Neuron (in vitro differentiated cells): Measurements from ENCODE around the gene RFTN1.

Experiments used
- H2AFZ ChIP-seq: one replicate; pipeline ENCODE4 v1.6.1; 2013; ENCODE audit warnings: low read depth, mild to moderate bottlenecking, inconsistent platforms, low read length, moderate library complexity
- H3K27me3 ChIP-seq: one replicate; pipeline ENCODE4 v1.6.1; 2013; ENCODE audit warnings: low read length; ENCODE audit not compliant: insufficient read depth
- H3K36me3 ChIP-seq: one replicate; pipeline ENCODE4 v1.6.1; 2013; ENCODE audit warnings: low read length; ENCODE audit not compliant: insufficient read depth
- H3K4me1 ChIP-seq: one replicate; pipeline ENCODE4 v1.6.1; 2013; ENCODE audit warnings: low read length; ENCODE audit not compliant: insufficient read depth
- H3K4me3 ChIP-seq: 2 replicates; pipeline ENCODE4 v1.5.1; 2013; ENCODE audit warnings: mild to moderate bottlenecking, low read length, moderate library complexity
- H3K9me3 ChIP-seq: one replicate; pipeline ENCODE4 v1.6.1; 2013; ENCODE audit warnings: low read length

RFTN1 gene

DNA sequence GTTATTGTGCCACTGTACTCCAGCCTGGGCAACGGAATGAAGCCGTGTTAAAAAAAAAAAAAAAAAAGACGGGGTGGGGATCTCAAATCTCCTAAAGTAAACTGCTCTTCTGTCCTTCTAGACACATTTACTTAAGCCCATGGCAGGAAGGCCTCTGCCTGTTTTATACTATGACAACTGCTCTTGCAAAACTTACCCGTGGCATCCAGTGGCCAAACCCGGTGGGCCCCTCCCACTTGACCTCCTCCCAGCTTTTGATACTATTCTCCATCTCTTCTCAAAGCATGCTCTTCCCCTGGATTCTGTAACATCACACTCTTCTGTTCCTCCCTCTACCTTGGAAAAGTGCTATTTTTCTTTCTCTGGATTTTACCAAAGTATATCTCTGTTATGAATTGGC, 112.2 kb downstream of the RFTN1 start:
- Histone ChIP-seq H3K27me3 (no peaks in the 10 kb centered on the region), H2AFZ (no peak overlapping the region), H3K36me3 (no peaks in the 10 kb centered on the region), H3K4me1 (peaks cover 19% of the 10 kb centered on the region), H3K9me3 (no peaks in the 10 kb centered on the region), H3K4me3 (no peak overlapping the region)

DNA sequence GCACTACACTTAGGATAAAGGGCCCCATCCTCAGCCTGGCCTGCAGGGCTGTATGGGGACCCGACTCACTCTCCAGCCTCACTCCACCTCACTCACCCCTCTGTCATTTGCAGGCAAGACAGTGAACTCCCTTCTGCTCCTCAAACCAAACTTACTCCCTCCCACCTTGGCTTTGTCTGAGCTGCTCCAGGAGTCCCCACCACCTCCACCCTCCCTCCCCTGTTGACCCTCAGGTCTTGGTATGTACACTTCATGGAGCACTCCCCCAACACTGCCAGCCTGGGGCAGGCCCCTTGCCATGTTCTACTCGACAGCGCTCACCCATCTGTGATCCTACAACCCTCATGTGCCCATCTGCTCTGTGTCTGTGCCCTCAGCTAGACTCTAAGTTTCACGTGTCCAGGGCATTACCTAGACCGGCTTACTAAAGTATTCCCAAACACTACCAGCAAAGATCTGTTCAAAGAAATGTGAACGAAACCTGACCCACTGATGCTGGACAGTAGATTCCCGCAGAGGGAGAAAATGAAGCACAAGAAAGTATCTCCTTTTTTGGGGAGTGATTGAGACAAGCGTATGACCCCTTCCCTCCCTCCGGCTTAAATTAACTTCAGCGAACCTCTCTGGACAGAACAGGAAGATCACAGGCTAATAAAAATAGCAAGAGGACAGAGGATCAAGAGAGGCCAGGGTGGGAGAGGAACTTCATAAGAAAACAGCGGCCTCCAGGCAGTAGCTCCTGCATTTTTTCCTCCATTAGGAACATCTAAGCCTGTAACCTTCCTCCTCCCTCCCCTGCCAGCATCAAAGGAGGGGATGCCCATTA, 113.2 kb downstream of the RFTN1 start:
- Histone ChIP-seq H3K36me3 (no peaks in the 10 kb centered on the region), H3K9me3 (no peaks in the 10 kb centered on the region), H3K4me3 (no peak overlapping the region), H3K4me1 (peaks cover 13% of the 10 kb centered on the region), H3K27me3 (no peaks in the 10 kb centered on the region), H2AFZ (no peak overlapping the region)

DNA sequence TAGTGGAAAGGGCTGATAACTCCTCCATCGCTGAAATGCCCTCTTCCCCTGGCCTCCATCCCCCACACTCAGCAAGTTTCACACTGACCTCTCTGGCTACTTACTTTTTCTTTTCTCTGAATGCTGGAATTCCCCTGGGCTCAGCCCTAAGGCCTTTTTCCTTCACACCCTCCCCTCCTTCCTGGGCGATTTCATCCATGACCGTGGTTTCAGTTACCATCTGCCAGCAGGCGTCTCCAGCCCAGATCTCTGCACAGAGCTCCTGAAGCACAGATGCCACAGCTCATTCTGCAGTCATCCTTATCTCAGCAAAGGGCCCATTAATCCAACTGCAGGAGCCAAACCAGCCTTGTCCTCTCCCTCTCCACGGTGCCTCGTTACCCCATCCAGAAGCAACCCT, 114.0 kb downstream of the RFTN1 start:
- Histone ChIP-seq H3K4me3 (no peak overlapping the region), H3K4me1 (peaks cover 13% of the 10 kb centered on the region), H2AFZ (no peak overlapping the region), H3K36me3 (no peaks in the 10 kb centered on the region), H3K27me3 (no peaks in the 10 kb centered on the region), H3K9me3 (no peaks in the 10 kb centered on the region)

DNA sequence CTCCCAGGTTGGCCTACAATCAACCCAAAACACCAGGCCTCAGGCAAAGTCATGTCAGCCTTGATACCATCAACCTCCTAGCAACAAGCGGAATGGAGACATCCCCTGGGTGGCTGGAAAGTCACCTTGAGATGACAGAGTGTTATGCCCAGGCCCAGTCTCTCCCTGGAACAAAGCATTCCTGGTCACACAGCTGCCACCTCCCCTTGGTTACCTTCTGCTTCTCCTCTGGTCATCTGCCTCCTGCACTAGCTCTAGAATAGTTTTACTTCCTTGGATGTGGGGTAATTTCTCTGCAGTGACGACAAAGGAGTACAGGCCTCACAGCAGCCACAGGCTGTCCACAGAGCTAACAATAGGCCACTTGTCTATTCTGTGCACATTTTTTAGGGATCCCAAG, 114.9 kb downstream of the RFTN1 start:
- H3K4me1 ChIP-seq = peaks cover 13% of the 10 kb centered on the region
- no peak overlapping the region for H2AFZ ChIP-seq
- no peaks in the 10 kb centered on the region for H3K36me3 ChIP-seq
- no peak overlapping the region for H3K4me3 ChIP-seq
- H3K9me3 ChIP-seq = no peaks in the 10 kb centered on the region
- no peaks in the 10 kb centered on the region for H3K27me3 ChIP-seq

DNA sequence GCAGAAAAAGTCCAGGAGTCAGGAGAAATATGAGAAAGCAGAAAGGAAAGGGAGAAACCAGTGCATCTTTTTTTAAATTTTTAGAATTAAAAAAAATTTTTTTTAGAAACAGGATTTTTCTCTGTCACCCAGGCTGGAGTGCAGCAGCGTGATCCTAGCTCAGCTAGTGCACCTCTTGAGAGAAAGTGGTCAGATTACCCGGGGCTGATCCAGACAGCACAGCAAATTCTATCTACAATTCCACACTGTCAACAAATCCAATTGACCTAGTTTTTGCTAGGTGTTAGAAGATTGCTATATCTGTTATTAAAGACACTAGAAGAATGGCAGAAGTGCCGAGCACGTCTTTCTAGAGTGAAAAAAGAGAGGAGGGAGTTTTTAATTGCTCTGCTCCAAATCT, 117.3 kb downstream of the RFTN1 start:
- Histone ChIP-seq H3K4me3 (no peak overlapping the region), H3K9me3 (no peaks in the 10 kb centered on the region), H3K4me1 (peaks cover 13% of the 10 kb centered on the region), H3K36me3 (no peaks in the 10 kb centered on the region), H3K27me3 (no peaks in the 10 kb centered on the region), H2AFZ (no peak overlapping the region)

DNA sequence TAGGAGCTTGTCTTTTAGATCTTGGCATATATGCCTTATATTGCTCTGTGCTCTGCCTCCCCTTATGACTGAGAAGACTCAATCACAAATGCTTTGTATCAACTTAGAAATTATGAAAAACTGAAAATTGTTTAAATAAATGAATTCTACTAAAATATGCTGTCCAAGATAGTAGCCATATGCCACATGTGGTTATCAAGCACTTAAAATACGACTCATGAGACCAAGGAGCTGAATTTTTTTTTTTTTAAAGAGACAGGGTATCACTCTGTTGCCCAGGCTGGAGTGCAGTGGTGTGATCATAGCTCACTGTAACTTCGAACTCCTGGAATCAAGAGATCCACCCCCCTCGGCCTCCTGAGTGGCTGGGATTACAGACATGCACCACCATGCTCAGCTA, 118.3 kb downstream of the RFTN1 start:
- no peak overlapping the region for H2AFZ ChIP-seq
- no peak overlapping the region for H3K4me3 ChIP-seq
- H3K4me1 ChIP-seq = peaks cover 13% of the 10 kb centered on the region
- H3K36me3 ChIP-seq = no peaks in the 10 kb centered on the region
- H3K27me3 ChIP-seq = no peaks in the 10 kb centered on the region
- H3K9me3 ChIP-seq = no peaks in the 10 kb centered on the region

DNA sequence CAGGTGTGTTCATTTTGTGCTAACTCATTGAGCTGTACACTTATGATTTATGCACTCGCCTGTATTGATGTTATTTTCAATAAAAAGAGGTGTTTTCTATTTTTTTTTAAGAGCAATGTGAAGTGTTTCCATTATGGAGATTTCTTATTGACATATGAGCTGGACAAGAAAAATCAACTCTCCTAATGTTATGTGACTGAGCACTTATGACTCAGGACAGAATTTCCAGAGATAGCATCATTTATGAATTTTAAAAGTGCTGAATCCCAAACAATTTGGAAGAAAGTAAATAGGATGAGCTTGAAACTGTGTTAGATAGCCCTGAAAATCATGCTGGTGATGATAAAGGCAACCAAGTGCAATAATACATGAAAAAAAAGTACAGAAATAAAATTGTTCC, 118.9 kb downstream of the RFTN1 start:
- no peak overlapping the region for H3K4me3 ChIP-seq
- H2AFZ ChIP-seq = no peak overlapping the region
- H3K27me3 ChIP-seq = no peaks in the 10 kb centered on the region
- no peaks in the 10 kb centered on the region for H3K36me3 ChIP-seq
- no peaks in the 10 kb centered on the region for H3K9me3 ChIP-seq
- H3K4me1 ChIP-seq = peaks cover 12% of the 10 kb centered on the region

DNA sequence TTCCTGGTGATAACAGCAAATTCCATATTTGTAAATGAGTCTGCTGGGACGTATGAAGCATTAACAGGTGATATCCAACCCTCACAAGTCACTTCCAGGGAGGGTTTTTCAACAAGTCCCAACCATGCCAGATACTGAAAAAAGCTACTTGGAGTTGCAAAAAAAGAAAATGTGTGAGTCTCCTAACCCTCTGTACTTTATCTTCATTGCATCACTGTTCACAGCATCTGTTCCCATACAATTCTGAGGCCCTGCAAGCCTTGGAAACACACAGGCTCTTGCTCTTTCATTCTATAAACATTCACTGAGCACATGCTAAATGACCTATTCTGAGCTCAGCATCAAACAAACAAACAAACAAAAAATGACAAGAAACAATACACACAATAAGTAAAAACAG, 120.8 kb downstream of the RFTN1 start:
- no peaks in the 10 kb centered on the region for H3K4me1 ChIP-seq
- H3K36me3 ChIP-seq = no peaks in the 10 kb centered on the region
- no peaks in the 10 kb centered on the region for H3K27me3 ChIP-seq
- no peaks in the 10 kb centered on the region for H3K9me3 ChIP-seq
- H3K4me3 ChIP-seq = no peak overlapping the region
- no peak overlapping the region for H2AFZ ChIP-seq

DNA sequence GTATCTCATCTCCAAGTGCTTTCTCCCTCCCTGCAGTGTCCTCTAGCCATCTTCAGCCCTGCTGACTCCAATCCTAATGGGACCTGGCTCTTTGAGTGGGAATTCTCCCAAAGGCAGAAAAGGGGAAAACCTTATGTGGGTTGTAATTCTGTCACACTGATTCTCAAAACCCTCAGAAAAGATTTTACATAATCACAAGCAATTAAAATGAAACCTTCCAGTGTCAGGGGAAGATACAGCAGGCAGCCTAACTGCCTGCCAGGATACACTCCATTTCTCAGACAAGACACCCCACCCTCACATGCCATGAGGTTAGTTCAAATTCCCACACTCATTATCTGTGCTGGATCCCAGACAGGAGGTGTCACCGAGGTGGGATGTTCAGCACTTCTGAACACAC, 121.4 kb downstream of the RFTN1 start:
- no peaks in the 10 kb centered on the region for H3K9me3 ChIP-seq
- H2AFZ ChIP-seq = no peak overlapping the region

DNA sequence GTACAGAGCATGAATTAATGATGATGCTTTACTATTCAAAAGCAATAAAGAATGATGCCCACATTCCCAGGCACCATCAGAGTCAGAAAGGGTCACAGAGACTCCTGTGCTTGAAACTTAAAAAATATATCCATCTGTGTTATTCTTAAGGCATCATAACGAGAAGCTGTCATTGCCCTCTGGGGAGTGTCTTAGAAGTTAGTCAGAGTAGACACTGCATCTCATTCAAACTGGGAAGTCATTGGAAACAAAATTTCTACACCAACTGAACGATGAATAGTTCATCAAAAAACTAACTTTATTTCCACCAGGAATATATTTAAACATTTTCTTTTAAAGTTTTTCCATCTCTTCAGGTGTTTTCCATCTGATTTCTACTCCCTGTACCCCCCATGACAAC, 122.9 kb downstream of the RFTN1 start:
- no peaks in the 10 kb centered on the region for H3K27me3 ChIP-seq

More for the DNA sequence above, 121.4 kb downstream of the RFTN1 start:
- H3K4me3 ChIP-seq = no peak overlapping the region
- H3K27me3 ChIP-seq = no peaks in the 10 kb centered on the region
- H3K4me1 ChIP-seq = no peaks in the 10 kb centered on the region
- no peaks in the 10 kb centered on the region for H3K36me3 ChIP-seq

DNA sequence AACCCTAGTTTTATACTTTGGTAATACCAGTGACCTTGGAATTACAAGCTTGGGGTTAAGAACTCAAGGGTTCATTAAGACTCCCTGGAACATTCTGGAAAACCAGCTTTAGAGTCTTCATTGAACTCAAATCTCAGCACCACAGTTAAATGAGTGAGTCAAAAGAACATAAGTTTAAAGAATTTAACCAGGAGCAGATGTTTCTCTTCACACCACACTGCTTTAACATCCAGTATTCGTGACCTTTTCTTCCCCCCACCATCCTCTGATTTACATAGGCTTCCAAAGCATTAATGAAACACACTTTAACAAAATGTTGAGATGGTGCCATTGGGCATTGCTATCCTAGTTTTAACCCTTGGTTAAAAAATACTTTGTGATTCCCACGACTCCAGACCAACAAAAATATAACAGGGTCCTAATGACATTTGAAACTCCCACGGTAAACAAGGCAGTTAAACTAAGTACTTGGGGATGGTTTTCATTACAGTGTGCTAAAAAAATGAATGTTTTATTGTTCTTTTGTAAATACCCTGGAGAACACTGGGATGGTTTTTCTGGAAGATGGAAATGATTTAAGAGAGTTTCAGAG, 124.6 kb downstream of the RFTN1 start:
- Histone ChIP-seq H3K9me3 (no peaks in the 10 kb centered on the region), H3K27me3 (no peaks in the 10 kb centered on the region), H3K4me3 (no peak overlapping the region), H3K4me1 (no peaks in the 10 kb centered on the region), H2AFZ (no peak overlapping the region), H3K36me3 (no peaks in the 10 kb centered on the region)

More for the DNA sequence above, 122.9 kb downstream of the RFTN1 start:
- H2AFZ ChIP-seq = no peak overlapping the region
- H3K9me3 ChIP-seq = no peaks in the 10 kb centered on the region
- no peaks in the 10 kb centered on the region for H3K4me1 ChIP-seq
- no peaks in the 10 kb centered on the region for H3K36me3 ChIP-seq
- H3K4me3 ChIP-seq = no peak overlapping the region

DNA sequence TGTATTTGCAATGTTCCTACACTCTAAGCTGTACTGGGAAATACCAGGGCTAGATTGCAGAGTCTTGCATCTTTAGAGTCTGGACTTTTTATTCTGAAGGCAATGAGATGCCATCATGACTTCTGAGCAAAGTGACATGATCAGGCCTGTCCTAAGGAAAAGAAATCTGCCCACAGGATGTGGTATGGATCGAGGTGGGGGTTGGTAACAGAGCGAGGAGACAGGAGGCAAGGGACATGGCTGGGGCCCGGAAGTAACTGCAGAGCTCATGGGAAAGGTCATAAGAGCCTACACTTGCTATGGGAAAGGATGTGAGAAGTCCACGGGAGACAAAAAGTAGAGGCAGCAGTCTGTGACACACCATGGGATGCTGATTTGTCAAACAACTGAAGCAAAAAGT, 126.9 kb downstream of the RFTN1 start:
- no peaks in the 10 kb centered on the region for H3K4me1 ChIP-seq
- H3K4me3 ChIP-seq = no peak overlapping the region

DNA sequence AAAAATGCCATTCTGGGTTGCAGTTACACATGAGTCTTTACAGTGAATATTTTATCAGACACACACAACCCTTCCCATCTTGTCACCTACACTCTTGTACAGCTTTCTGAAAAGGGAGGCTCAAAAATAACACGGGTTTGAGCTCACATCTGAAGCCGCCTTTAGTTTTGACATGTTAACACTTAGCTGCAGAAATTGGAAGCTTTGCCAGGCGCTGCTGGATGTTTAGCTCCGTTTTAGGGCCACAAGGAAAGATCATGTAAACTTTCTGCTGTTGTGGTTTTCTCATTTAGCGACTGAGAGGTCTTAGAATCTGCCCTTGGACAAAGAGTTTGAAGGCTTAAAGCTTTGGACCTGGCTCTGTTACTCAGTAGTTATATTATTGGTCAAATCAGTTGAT, 128.3 kb downstream of the RFTN1 start:
- no peaks in the 10 kb centered on the region for H3K36me3 ChIP-seq
- H3K9me3 ChIP-seq = no peaks in the 10 kb centered on the region
- H3K4me3 ChIP-seq = no peak overlapping the region
- no peak overlapping the region for H2AFZ ChIP-seq
- H3K27me3 ChIP-seq = no peaks in the 10 kb centered on the region
- H3K4me1 ChIP-seq = no peaks in the 10 kb centered on the region

More for the DNA sequence above, 126.9 kb downstream of the RFTN1 start:
- H2AFZ ChIP-seq = no peak overlapping the region
- no peaks in the 10 kb centered on the region for H3K9me3 ChIP-seq
- no peaks in the 10 kb centered on the region for H3K36me3 ChIP-seq
- no peaks in the 10 kb centered on the region for H3K27me3 ChIP-seq
